Mesenteric fat pad (tissue), 1 donor: Measurements from ENCODE around the gene ADAMTS17. TPM values are rescaled to one million over a fixed set of nuclear protein-coding genes. Genes with fewer than 3 reads are reported as not detected.
"Not testable (repeated sequence)": the region's sequence is repeated elsewhere in the genome, so short reads cannot be mapped to it uniquely, and the experiment has no call there.

Experiments
- DNase-seq: peaks from one replicate; pipeline ENCODE4 v3.0.0-alpha.2; 2020; ENCODE audit warnings: low spot score
- total RNA-seq: library from RNA; stranded (reverse); fragmentation: NEBNext Ultra II Directional; extraction: Animal tissue kit (Norgen Biotek cat#: 25700); gene quantifications from one replicate; pipeline ENCODE4 v1.2.1, GENCODE V29; 2021
- donor health status: DM: yes; HTN: yes; CAD: no.

ADAMTS17 gene
- total RNA-seq, 1 donor from 2014 or later = 2.3 TPM

DNA sequence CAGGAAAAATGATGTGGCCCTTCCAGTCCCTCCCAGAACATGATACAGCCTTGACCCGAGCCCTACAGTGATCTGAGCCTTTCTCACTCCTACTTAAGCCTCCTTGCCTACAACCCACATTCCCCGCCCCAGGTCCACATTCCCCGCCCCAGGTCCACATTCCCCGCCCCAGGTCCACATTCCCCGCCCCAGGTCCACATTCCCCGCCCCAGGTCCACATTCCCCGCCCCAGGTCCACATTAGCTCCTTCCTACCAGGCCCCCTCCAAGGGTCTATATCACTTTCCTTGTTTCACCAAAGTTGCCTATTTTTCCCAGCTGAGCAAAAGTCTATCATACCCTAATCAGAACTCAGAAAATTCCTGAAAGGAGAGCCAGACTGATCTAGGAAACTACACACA lies 2.3 kb downstream of the ADAMTS17 start:
- not testable (repeated sequence) for DNase-seq

DNA sequence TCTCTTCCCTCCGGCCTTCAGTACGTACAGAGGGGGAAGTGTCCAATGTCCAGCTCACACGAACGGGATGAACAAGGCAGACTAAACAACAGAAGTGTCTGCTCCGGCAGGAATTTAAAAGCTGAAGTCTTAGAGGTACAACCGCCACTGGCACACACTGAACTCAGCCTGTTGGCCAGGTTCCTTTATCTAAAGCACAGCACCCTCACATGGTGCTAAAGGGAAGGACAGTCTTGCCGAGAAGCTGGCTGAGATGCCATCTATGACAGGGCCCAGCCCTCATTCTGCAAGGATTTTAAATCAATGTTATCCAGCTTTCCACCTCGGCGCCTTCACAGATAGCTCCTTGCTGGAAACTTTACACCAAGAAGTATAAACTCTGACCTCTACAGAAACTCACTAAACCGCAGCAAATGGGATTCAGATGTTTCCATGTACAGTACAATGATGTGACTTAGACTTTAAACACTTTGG lies 2.8 kb downstream of the ADAMTS17 start:
- DNase-seq = no peak

DNA sequence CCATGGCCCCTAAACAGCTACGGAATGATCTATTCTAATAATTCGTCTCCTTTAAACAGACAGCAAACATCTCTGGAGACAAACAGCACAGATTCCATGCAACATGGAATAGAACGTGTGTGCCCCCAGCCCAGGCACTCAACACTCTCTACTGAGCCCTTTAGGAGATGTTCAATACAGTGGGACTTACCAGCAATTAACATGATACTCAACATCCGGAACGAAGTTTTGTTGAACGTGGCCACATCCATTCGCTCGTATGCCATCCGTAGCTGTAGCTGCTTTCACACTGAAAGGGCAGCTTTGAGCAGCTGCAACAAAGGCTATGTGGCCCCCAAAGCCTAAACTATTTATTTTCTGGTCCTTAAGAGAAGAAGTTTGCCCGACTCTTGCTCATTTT lies 3.5 kb downstream of the ADAMTS17 start:
- DNase-seq = no peak

DNA sequence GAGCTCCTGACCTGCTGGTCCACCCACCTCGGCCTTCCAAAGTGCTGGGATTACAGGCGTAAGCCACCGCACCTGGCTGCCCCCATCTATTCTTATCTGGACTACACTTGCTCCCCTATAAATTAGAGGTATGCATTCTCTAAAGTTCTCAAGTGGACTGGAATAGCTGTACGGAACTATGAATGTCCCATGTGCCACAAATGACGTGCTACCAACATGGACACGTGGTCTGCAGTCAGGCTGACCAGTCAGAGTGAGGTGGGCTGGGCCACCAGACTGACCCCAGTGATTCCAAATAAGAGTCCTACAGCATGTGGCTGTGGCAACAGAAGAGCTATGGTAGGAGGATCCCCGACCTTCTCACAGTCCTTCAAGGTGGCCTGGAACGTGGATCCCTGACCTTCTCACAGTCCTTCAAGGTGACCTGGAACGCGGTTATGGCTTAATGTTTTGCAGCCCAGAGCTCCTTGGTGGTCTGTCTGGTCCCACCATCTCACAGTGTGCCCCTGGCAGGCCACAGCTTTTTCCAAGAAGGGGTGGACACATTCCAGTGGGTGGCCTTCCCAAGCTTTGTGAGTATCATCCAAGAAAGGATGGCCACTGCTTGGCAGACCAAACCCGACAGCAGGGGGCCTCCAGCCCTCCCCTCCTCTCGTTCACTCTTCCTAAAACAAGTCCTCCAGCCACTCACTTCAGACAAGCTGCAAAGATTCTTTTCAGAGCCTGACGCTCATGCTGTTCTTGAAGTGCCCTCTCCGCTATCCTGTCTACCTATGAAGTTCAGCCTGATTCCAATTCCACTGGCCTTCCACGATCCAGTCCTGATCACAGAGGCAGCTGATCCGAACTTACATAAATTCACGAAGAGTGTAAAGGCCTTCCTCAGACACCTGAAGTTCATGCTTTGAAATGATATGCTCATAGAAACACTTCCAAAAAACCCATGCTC lies 4.4 kb downstream of the ADAMTS17 start:
- DNase-seq = no peak

DNA sequence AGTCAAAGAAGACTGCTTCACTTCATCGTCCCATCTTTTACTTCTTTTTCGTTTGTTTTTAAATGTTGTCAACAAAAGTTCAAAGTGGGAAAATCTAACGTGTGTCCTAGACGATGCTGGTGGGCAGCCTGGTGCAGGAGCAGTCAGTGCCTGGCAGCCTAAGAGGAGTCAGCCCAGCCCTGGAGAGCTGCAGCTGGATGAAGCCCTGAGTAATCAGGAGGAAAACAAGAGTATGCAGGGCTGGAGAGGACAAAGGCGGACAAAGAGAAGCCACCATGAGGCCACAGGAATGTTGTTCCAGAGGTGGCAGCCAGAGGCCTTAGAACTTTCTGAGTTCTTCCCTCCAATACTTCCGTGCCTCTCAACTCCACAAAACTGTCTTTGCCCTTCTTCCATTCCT lies 5.7 kb downstream of the ADAMTS17 start:
- no peak for DNase-seq

DNA sequence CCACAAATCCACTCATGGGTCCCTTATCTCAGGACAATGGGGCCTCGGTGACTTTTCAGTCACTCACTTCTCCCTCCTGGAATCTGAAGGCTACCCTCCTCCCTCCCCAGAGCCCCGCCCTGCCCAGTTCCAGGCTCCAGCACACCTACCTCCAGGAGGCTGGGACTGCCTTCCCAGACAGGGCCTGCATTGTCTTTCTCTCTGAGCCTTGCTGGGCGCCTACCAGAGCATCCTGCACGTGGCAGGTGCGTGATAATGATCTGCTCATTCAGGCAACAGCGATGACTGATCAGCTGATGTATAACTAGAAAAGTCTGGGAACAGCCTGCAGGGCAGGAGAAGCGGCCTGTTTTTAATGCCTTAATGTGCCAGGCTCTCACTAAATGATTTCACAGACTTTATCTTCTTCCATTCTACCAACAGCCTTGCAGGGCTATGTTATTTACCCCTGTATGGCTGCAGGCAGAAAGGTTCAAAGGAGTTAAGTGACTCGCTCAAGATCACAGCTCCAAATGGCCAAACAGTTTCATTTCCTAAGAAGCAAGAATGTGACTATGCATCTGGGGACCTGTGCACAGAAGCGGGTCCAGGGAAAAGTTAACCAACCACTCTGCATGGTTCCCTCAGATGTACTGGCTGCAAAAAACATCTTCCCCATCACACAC lies 6.3 kb downstream of the ADAMTS17 start:
- DNase-seq = no peak

DNA sequence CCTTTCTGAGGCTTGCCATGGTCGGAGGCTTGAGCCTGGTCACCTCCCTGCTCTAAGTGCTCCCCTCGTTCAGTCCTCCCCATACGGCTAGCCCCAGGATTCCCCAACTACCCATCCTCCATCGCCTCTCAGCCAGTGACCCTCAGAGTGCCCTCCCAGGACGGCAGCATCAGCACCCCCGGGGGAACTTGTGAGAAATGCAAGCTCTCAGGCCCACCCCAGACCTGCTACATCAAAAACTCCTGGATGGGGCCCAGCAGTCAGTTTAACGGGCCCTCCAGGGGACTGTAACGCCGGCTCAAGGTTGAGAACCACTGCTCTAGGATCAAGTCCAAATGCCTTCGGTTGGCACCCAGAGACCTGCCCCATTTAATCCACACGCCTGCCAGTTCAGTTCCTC lies 6.9 kb downstream of the ADAMTS17 start:
- no peak for DNase-seq

DNA sequence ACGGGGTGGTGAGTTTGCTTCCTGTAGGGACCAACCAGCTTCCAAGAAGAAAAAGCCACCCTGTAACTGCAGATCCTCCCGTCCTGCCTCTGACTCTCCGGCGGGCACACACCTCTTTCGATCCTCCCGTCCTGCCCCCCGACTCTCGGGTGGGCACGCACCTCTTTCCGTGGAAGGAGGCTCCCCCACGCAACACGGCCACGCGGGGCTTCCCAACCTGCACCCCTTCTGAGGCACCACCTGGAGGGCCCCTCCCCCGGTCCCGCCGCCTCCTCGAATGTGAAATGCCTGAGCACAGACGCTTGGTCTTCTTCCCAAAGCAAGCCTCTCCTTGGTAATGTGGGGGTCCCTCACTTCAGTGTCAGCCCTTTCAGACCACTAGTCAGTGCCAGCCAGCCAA lies 7.3 kb downstream of the ADAMTS17 start:
- DNase-seq = no peak

DNA sequence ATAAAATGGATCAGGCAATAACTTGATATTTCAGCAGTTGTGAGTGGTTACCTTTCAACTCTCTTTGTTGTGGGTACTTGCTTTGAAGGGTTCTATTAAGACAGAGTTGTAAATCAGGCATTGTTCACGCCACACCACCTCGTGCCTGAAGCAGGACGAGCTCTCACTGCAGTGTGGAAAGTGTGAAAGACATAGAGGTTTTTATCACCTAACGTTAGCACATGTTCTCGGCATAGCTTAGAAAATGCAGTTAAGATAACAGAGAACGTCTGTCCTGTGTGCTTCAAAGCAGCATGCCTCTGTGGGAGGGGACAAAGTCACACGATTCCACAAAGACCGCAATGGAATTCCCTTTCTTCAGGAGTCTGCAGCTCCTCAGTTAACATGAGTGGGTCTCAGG lies 7.8 kb downstream of the ADAMTS17 start:
- no peak for DNase-seq

DNA sequence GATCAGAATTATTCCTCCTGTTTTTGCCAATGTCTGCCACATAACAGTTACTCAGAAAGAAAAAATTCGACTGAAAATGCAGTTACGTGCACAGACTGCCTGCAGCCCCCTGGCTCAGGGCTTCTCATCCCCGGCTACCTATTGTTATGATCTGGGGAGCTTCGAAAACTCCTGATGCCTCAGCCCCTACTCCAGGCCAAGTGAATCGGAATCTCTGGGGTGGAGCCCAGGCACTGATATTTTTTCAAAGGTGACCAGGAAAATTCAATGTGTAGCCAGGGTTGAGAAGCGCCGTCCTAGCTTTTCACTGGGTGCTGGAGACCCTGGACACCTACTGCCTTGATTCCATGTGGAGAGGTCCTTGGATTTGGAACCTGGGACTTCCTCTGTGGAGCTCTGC lies 8.5 kb downstream of the ADAMTS17 start:
- DNase-seq = no peak

DNA sequence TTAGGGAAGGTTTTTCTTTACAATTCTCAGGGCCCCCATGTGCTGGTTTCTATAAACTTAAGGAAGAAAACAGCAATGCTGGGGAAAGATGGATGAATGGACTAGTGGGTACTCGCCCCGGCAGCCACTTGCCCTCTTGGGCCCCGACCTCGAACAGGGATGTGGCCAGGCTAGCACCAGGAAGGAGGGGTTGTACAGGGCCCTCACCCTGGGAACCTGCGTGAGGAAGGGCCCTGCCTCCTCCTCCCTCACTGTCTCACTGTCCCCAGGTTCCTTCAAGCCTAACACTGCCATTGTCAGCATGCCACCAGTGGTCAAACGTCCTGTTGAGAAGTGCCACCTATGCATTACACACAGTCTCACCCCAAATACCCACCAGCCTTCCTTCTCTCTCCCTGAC lies 9.1 kb downstream of the ADAMTS17 start:
- DNase-seq = no peak

DNA sequence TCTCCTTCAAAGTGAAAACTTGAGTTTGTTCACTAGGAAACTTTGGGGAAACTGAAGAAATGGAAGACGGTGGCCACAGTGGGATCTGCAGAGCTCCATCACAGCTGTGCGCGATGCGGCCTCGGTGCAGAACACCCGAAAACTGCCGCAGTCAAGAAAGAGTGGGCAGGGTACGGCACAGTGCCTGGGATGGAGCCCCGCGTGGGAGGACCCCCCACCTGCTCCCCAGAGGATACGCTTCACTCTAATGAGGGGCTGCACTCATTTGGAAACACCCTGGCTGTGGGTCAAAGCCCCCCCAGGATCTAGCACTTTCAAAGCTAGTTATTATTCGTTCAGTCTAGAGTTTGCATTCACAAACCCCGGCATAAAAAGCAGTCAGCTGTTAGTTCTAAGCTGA lies 9.5 kb downstream of the ADAMTS17 start:
- DNase-seq = no peak

DNA sequence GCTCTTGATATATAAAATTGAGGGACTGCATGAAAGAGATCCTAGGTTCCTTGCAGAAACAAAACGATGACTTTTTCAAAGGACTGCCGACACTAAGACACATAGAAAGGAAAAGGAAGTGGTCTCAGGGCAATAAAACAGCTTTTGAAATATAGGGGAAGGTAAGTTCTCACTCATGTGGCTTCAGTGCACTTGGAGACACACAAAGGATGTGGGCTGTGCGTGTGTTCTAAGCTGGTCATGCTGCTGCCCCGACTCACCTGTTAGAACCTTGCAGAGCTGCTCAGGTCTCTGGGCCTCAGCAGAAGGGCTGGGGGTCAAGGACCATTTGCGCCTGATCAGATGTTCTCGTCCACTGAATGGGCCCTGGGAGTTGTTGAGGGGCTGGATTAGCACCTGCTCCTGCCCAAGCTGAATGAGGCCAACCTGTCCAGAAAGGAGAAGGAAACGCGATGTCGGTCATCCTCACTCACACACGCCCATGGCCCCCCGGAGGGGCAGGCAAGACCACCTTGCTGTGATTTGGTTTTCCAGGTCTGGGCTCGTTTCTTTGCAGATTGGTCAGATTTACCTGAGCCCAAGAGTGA lies 11.1 kb downstream of the ADAMTS17 start:
- no peak for DNase-seq

DNA sequence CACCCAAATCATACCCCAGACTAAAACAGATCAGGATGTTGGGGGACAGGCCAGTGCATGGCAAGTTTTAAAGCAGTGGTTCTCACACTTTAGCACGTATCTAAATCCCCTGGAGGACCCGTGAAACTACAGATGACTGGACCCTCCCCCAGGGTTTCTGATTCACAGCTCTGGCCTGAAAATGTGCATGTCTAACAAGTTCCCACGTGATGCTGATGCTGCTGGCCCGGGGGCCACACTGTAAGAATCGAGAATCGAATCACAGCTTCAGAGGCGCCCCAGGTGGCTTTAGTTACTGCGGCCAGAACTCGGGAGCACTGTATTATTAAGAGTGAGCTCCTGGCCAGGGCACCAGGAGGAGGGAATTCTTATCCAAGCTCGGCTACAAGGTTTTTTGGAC lies 11.6 kb downstream of the ADAMTS17 start:
- DNase-seq = no peak

DNA sequence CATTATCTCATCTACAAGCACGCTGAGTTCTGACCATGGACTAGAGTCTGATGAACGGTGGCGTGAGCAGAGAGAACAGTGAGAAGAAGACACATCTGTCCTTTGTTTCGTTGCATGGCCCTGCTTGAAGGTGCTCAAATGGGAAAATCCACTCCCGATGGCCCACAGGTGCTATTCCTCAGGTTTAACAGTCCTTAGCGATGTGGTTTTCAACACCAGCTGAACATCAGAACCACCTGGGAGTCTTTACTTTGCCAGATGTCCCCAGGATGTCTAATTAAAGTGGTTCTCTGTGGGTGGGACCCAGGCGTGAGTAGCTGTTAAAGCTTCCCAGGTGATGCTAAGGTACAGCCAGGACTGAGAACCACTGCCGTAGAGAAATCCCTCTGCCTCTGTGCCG lies 13.0 kb downstream of the ADAMTS17 start:
- no peak for DNase-seq

DNA sequence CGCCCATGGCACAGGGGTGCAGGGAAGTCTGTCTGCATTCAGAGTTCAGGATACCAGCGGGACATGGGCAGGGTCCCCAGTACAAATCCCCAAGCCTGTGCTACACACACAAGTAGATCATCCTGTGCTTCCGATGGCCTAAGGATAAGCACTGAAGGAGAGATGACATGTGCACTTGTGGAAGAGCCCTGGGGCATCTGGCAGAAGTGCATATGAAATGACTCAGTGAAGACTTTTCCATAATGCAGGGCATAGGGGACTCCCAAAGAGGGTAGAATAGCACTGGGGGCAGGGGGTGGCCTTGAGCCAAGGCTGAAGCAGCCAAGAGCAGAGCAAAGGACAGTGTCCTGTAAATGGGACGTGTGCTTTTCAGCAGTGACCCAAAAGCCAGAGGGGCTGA lies 22.9 kb downstream of the ADAMTS17 start:
- no peak for DNase-seq

DNA sequence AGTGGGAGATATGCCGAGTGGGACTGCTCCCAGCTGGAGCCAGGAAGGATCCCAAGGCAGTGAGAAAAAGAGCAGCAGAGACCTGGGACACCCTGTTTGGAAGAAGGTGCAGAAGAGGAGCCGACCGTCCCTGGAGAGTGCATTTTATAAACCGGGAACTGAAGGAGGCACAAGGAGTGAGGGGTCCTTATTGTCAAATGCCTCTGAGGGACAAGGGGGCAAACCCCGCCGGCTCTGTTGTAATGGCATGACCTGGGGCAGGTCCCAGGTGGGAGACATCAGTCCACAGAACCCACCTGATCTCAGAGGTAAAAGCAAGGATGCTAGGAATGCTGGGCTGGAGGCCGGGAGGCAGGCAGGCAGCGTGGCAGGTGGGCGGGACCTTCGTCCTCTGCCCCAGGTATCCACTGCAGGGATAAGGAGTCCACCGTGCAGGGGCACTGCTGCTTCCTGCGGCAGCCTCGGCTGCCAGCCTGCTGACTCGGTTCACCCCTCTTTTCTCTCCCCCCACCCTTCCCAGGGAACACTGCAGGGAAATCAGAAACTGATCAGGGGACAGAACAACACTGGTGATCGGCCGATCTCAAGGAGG lies 26.9 kb downstream of the ADAMTS17 start:
- DNase-seq = no peak

DNA sequence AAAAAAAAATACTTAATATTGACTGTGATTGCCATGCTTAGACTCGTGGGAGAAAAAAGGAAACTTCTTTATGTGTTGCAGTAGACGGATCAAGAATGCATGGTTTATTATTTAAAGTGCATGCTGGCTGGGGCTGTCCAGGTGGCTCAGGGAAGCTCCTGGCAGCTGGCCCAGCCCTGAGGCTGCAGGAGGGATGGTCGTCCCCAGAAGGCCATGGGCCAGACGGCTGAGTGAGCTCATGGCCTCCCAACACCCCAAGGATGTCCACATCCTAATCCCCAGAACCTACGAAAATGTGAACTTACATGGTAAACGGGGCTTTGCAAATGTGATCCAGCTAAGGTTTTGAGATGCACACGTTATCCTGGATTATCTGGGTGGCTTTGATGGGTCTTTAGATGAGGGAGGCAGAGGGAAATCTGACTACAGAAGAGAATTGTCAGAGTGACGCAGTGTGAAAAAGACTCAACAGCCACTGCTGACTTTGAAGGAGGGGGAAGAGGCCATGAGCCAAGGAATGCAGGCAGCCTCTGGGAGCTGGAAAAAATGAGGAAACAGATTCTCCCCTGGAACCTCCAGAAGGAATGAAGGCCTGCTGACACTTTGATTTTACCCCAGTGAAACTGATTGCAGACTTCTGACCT lies 29.8 kb downstream of the ADAMTS17 start:
- DNase-seq = no peak

DNA sequence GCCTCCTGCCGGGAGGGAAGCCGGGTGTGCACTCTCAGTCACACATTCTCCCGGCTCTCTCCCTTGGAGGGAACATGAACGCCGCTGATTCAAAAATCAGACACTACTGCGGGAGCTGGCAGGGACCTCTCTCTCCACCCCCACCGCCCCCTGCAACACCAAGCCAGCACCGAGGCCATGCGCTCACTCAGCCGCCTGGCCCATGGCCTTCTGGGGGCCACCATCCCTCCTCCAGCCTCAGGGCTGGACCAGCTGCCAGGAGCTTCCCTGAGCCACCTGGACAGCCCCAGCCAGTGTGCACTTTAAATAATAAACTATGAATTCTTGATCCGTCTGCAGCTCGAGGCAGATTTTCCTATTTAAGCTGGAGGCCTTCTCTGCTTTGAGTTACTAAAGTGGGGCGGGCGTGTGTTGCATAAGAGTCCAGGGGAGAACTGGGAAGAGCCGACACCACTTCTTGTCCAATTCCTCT lies 30.6 kb downstream of the ADAMTS17 start:
- DNase-seq = no peak

DNA sequence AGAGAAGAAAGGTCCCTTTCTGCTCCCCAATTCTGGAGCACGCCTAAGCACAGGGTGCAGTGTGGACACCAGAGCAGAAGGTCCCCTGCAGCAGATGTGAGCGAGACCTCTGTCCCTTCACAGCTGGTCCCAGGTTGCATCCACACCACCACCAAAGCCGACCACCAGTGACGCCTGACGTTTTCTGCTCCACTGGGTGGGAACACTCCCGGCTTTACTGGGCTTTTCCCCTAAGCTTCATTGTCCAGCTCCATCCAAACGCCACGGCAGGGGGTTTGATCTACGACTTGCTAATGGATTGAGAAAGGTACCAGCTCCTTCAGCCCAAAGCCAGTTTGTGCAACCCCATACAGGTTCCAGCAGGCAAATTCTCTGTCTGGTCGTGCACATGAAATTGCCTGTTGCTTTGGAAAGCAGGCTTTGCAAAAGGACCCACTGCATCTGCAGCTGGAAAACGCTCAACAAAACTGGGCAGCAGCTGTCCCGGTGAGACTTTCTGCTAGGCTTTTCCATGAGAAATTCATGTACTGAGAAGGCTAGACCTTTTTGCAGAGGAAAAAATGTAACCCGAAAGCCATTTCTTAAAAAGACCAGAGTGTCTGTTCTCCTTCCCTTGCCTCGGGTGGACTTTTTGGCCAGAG lies 31.1 kb downstream of the ADAMTS17 start:
- DNase-seq = no peak

DNA sequence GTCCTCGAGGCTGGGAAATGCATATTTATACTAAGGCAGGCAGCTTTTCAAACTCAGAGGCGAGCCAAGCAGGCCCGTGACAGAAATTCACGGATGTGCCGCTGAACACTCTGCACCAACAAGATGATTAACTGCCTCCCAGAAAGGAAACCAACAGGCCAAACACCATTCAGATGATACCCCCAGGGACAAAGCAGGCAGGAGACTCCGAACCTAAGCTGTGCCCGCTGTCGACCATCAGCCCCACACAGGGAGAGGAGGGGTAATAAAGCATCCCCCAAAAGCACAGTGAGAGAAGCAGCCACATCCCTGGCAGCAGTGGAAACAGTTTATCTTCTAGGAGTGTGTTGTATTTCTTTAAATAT lies 31.8 kb downstream of the ADAMTS17 start:
- DNase-seq = no peak
